Peyer's patch (tissue), 4 donors: ENCODE results near the gene MIGA2. TPM values are rescaled to one million over a fixed set of nuclear protein-coding genes. Genes with fewer than 3 reads are reported as not detected.

Source experiments
- DNase-seq, 3 donors: peaks; one replicate each; pipeline ENCODE4 v3.0.0-alpha.2; 2017 to 2019
- H3K27ac ChIP-seq, 4 donors: fragments of 200-600 bp; sonication (generic); one replicate each; pipeline ENCODE4 v1.5.1; 2016 to 2019
- H3K27me3 ChIP-seq, 2 donors: fragments of 200-600 bp; sonication (generic); one replicate each; pipeline ENCODE4 v1.5.1; 2019
- H3K36me3 ChIP-seq, 3 donors: fragments of 200-600 bp; sonication (generic); one replicate each; pipeline ENCODE4 v1.5.1; 2016 to 2019
- H3K4me1 ChIP-seq, 4 donors: fragments of 200-600 bp; sonication (generic); one replicate each; pipeline ENCODE4 v1.5.1; 2016 to 2019
- H3K4me3 ChIP-seq, 4 donors: fragments of 200-600 bp; sonication (generic); 1 replicate in 3 of 4; 2 replicates in 1 of 4; pipeline ENCODE4 v1.5.1; 2016 to 2019; ENCODE audit warnings: mild to moderate bottlenecking in 1 of 4
- H3K9me3 ChIP-seq, 4 donors: fragments of 200-600 bp; sonication (generic); one replicate each; pipeline ENCODE4 v1.5.1; 2016 to 2019; ENCODE audit warnings: mild to moderate bottlenecking in 1 of 4
- CTCF ChIP-seq, 6 experiments: fragments of 450-650 bp in 4 of 6; fragments of 200-600 bp in 2 of 6; sonication (generic) in 1 of 6; IDR thresholded peaks; one replicate each; pipeline ENCODE4 v1.5.1; 2017 to 2019; ENCODE audit warnings: antibody characterized with exemption in 6 of 6, mild to moderate bottlenecking in 3 of 6, moderate library complexity in 1 of 6
- POLR2A ChIP-seq, 2 donors: fragments of 450-650 bp; IDR thresholded peaks; one replicate each; pipeline ENCODE4 v1.5.1; 2017; ENCODE audit warnings: antibody characterized with exemption in 2 of 2, mild to moderate bottlenecking in 2 of 2, moderate library complexity in 2 of 2
- total RNA-seq, 4 donors: library from RNA; depleted of rRNA; stranded (reverse); fragments of >200 nt; gene quantifications; one replicate each; pipeline ENCODE4 v1.1.0, GENCODE V29; 2016

The MIGA2 gene
- total RNA-seq, 4 donors from 2014 or later = 68.5 to 174 (median 125) TPM

- Histone ChIP-seq H3K27me3 (no peaks in the 10 kb centered on the region), H3K36me3 (peaks cover 0 to 37% (median 0%) of the 10 kb centered on the region in 3 donors), H3K27ac (peak overlapping the region in 2 of 4 donors; percentile 25 to 65), H3K4me1 (peaks cover 0 to 48% (median 14%) of the 10 kb centered on the region in 4 donors), H3K4me3 (no peak overlapping the region), H3K9me3 (no peaks in the 10 kb centered on the region)
- TF ChIP-seq POLR2A (IDR thresholded peaks at IDR 0.05) = no peak
- TF ChIP-seq CTCF (IDR thresholded peaks at IDR 0.05) = no peak
- DNase-seq = no peak
Observed at GRCh38 chr9:129072171-129072570, 35.7 kb downstream of the MIGA2 start.

- peaks cover 0 to 39% (median 14%) of the 10 kb centered on the region in 4 donors for H3K4me1 ChIP-seq
- no peaks in the 10 kb centered on the region for H3K27me3 ChIP-seq
- H3K4me3 ChIP-seq = no peak overlapping the region
- TF ChIP-seq POLR2A (IDR thresholded peaks at IDR 0.05) (no peak), CTCF (IDR thresholded peaks at IDR 0.05) (no peak)
- DNase-seq = no peak
- H3K9me3 ChIP-seq = no peaks in the 10 kb centered on the region
- H3K27ac ChIP-seq = peak overlapping the region in 3 of 4 donors; percentile 18 to 60 (median 25)
- peaks cover 0 to 25% (median 0%) of the 10 kb centered on the region in 3 donors for H3K36me3 ChIP-seq
Observed at GRCh38 chr9:129073404-129073803, 37.0 kb downstream of the MIGA2 start.

DNA sequence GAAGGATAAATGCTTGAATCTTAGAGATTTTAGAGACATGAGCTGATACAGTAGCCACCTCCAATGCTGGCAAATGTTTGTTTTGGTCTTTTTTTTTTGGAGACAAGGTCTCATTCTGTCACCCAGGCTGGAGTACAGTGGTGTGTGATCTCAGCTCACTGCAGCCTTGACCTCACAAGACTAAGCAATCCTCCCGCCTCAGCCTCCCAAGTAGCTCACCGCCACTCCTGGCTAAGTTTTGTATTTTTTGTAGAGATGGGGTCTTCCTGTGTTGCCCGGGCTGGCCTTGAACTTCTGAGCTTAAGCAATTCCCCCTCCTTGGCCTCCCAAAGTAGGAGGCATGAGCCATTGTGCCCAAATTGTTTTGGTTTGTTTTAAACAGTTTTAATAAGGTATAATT is 37.7 kb downstream of the MIGA2 start:
- Histone ChIP-seq H3K36me3 (peaks cover 0 to 18% (median 0%) of the 10 kb centered on the region in 3 donors), H3K4me3 (no peak overlapping the region), H3K27me3 (no peaks in the 10 kb centered on the region), H3K27ac (peak overlapping the region in 2 of 4 donors; percentile 18), H3K4me1 (peaks cover 0 to 36% (median 7%) of the 10 kb centered on the region in 4 donors), H3K9me3 (no peaks in the 10 kb centered on the region)
- no peak for TF ChIP-seq POLR2A (IDR thresholded peaks at IDR 0.05)
- TF ChIP-seq CTCF (IDR thresholded peaks at IDR 0.05) = no peak
- DNase-seq = no peak

GRCh38 chr9:129075996-129076639 is 39.7 kb downstream of the MIGA2 start:
- H3K36me3 ChIP-seq = peaks cover 0 to 2% (median 0%) of the 10 kb centered on the region in 3 donors
- TF ChIP-seq POLR2A (IDR thresholded peaks at IDR 0.05) = peak in 1 of 2 donors; percentile 60
- TF ChIP-seq CTCF (IDR thresholded peaks at IDR 0.05) = no peak
- H3K27ac ChIP-seq = peak overlapping the region in 3 of 4 donors; percentile 35 to 87 (median 68)
- no peak overlapping the region for H3K4me3 ChIP-seq
- H3K4me1 ChIP-seq = peaks cover 0 to 34% (median 5%) of the 10 kb centered on the region in 4 donors
- peak in 2 of 3 donors; percentile 81 to 83 for DNase-seq
- no peaks in the 10 kb centered on the region for H3K27me3 ChIP-seq
- no peaks in the 10 kb centered on the region for H3K9me3 ChIP-seq

- DNase-seq = no peak
- H3K27me3 ChIP-seq = no peaks in the 10 kb centered on the region
- no peaks in the 10 kb centered on the region for H3K9me3 ChIP-seq
- TF ChIP-seq POLR2A (IDR thresholded peaks at IDR 0.05) (no peak), CTCF (IDR thresholded peaks at IDR 0.05) (no peak)
- no peaks in the 10 kb centered on the region for H3K36me3 ChIP-seq
- H3K27ac ChIP-seq = peak overlapping the region in 3 of 4 donors; percentile 35 to 87 (median 68)
- no peak overlapping the region for H3K4me3 ChIP-seq
- H3K4me1 ChIP-seq = peaks cover 0 to 31% (median 8%) of the 10 kb centered on the region in 4 donors
Observed at GRCh38 chr9:129076640-129077037, 40.2 kb downstream of the MIGA2 start.
